ENCODE measurements around the gene LRRN2.

GRCh38 chr1:204683284-204684205 is 2.0 kb downstream of the LRRN2 start:
- TF ChIP-seq CTCF (IDR thresholded peaks at IDR 0.05) (no peak), POLR2A (IDR thresholded peaks at IDR 0.05) (no peak)
